ENCODE results near the gene TGFBR1.

GRCh38 chr9:99193466-99193821 lies 88.5 kb downstream of the TGFBR1 start:
- TF ChIP-seq CTCF (conservative IDR thresholded peaks at IDR 0.05; ENCODE audit: low read length): no peak
- TF ChIP-seq EZH2phosphoT487 (IDR thresholded peaks at IDR 0.05; ENCODE audit: borderline replicate concordance): no peak

All from Loucy (cell line).